ENCODE measurements around the gene LRFN3.
"Not testable (repeated sequence)": the region's sequence is repeated elsewhere in the genome, so short reads cannot be mapped to it uniquely, and the experiment has no call there.

Gene LRFN3

DNA sequence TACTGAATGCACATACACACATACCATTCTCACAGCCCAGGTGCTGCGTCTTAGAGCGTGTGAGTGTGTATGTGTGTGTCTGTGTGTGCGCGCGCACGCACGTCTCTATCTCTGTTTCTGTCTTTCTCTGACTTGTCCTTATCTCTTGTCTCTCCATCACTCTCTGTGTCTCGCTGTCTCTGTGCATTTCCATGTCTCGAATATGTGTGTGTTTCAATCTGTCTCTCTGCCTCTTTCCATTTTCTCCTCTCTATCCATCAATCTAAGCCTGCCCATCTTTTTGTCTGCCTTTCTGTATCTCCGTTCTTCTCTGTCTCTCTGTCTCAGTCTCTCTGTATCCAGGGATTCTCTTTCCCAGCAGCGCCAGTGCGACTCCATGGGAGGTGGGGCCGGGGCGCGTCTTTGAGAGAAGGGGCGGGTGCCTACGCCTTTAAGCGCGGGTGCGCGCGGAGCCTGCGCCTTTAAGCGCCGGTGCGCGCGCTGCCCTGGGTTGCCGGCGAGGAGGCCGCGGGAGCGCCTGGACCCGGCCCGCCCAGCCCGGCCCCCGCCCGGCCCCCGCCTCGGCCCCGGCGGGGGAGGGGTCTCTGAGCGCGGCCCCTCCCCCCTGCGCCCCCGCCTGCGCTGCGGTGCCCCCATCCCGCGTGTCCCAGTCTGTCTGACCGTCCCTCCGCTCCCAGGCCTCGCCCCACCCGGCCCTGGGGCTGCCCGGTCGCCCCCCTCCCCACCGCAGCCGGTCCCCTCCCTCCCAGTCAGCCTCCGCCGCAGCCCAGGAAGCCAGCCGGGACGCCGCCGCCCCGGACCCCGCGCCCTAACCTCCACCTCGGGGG, at the start of gene LRFN3:
Gene LRFN3, plus strand, starts transcription at position 464 of the 827 bp plus-strand sequence. CDS start 3,052 bp downstream, outside the sequence.
- no peak for TF ChIP-seq CTCF (IDR thresholded peaks at IDR 0.05; ENCODE audit: insufficient read depth, low read depth, low read length, missing control alignments)
- peak within 1 kb of the TSS; percentile 74 for H3K4me3 ChIP-seq (ENCODE audit: low read depth, low read length)
- DNase-seq (ENCODE audit: low read depth) = peak; percentile 73

DNA sequence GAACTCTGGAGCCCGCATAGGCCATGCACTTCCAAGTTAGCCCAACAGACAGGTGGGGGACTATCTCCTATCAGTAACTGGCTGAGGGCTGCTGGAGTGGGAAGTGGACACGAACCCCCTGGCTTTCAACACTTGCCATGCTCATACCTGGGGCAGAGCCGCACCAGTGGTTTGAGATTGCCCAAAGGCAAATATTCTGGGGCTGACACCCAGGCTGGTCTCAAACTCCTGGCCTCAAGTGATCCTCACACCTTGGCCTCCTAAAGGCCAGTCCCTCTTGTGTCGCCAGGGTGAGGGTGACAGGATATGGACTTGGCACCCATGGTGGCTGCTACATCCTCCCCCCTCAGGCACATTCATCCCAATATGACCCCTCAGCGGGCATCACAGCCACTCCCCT, 49.0 kb upstream of the LRFN3 start:
- no peak for DNase-seq (ENCODE audit: low read depth)
- no peak for TF ChIP-seq CTCF (IDR thresholded peaks at IDR 0.05; ENCODE audit: insufficient read depth, low read depth, low read length, missing control alignments)
- no peak overlapping the region for H3K4me3 ChIP-seq (ENCODE audit: low read depth, low read length)

DNA sequence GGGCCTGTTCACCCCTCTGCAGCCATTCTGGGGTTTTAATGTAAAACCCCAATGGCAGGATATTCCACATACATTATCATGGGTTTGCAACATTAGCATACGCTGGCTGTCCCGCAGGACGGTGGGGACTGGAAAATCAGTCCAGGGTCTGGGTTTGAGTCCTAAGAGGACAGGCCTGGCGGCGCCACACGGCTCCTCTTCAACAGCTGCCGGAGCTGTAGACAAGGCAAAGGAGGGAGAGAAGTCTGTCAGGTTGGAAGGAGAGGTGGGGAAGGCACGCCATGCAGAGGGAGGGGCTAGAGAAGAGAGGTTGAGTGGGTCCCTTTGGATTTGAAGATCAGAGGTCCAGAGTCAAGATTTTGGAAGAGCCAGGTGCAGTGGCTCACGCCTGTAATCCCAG, 47.8 kb upstream of the LRFN3 start:
- no peak for TF ChIP-seq CTCF (IDR thresholded peaks at IDR 0.05; ENCODE audit: insufficient read depth, low read depth, low read length, missing control alignments)
- no peak overlapping the region for H3K4me3 ChIP-seq (ENCODE audit: low read depth, low read length)
- no peak for DNase-seq (ENCODE audit: low read depth)

GRCh38 chr19:35889370-35890112, 46.6 kb upstream of the LRFN3 start:
- H3K4me3 ChIP-seq (ENCODE audit: low read depth, low read length) = no peak overlapping the region
- no peak for DNase-seq (ENCODE audit: low read depth)
- TF ChIP-seq CTCF (IDR thresholded peaks at IDR 0.05; ENCODE audit: insufficient read depth, low read depth, low read length, missing control alignments) = no peak

DNA sequence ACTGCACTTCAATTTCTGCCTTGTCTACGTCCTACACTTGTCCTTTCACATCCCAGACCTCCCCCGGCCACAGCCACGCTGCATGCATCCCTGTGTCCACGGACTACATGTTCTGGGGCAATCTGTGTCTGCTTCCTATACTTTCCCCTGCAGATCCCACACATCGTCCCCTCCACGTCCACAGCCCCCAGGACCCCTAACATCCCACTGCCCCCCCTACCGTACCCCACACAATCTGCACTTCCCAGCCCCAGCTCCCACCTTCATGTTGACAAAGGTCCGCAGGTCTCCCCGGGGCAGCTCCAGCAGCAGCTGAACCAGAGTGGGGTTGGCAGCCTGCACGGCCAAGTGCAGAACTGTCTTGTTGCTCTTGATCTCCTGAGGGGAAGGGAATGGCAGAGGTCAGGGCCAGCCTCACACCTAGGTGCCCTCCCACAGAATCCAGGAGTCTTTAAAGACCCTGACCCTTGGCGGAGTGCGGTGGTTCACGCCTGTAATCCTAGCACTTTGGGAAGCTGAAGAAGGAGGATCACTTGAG, 46.0 kb upstream of the LRFN3 start:
- TF ChIP-seq CTCF (IDR thresholded peaks at IDR 0.05; ENCODE audit: insufficient read depth, low read depth, low read length, missing control alignments) = no peak
- H3K4me3 ChIP-seq (ENCODE audit: low read depth, low read length) = no peak overlapping the region
- DNase-seq (ENCODE audit: low read depth) = no peak

- not testable (repeated sequence) for H3K4me3 ChIP-seq (ENCODE audit: low read depth, low read length); DNase-seq (ENCODE audit: low read depth)
Observed at GRCh38 chr19:35891819-35892218, 44.4 kb upstream of the LRFN3 start.

- no peak for DNase-seq (ENCODE audit: low read depth)
- no peak overlapping the region for H3K4me3 ChIP-seq (ENCODE audit: low read depth, low read length)
- no peak for TF ChIP-seq CTCF (IDR thresholded peaks at IDR 0.05; ENCODE audit: insufficient read depth, low read depth, low read length, missing control alignments)
Observed at GRCh38 chr19:35894342-35894741, 41.8 kb upstream of the LRFN3 start.

All from GM12865 (cell line).